Gastroesophageal sphincter (tissue), 4 donors: Measurements from ENCODE around the gene PGM1. TPM values are rescaled to one million over a fixed set of nuclear protein-coding genes. Genes with fewer than 3 reads are reported as not detected.

ENCODE experiments used
- ATAC-seq: fragments of 150-250 bp; one replicate; pipeline ENCODE4 v1.9.1; 2016; ENCODE audit warnings: mild to moderate bottlenecking, moderate library complexity
- H3K27ac ChIP-seq, 4 donors: fragments of 200-600 bp; sonication (generic) in 3 of 4; 1 replicate in 3 of 4; 2 replicates in 1 of 4; pipeline ENCODE4 v1.5.1; 2016 to 2019
- H3K27me3 ChIP-seq: fragments of 200-600 bp; sonication (generic); one replicate; pipeline ENCODE4 v1.5.1; 2019
- H3K36me3 ChIP-seq, 2 donors: fragments of 200-600 bp; sonication (generic); one replicate each; pipeline ENCODE4 v1.5.1; 2019; ENCODE audit warnings: control low read depth in 1 of 2
- H3K4me1 ChIP-seq, 3 donors: fragments of 200-600 bp; sonication (generic); 1 replicate in 2 of 3; 2 replicates in 1 of 3; pipeline ENCODE4 v1.5.1; 2016 to 2019; ENCODE audit warnings: control low read depth in 2 of 3
- H3K4me3 ChIP-seq, 2 donors: fragments of 200-600 bp; sonication (generic); one replicate each; pipeline ENCODE4 v1.5.1; 2019; ENCODE audit warnings: mild to moderate bottlenecking in 1 of 2, moderate library complexity in 1 of 2
- H3K9me3 ChIP-seq, 3 donors: fragments of 200-600 bp; sonication (generic); one replicate each; pipeline ENCODE4 v1.5.1; 2017 to 2019; ENCODE audit warnings: control low read depth in 2 of 3
- EP300 ChIP-seq: sonication (generic); formaldehyde crosslinking; IDR thresholded peaks from one replicate; pipeline ENCODE4 v1.6.1; 2017; ENCODE audit warnings: antibody characterized with exemption, mild to moderate bottlenecking
- POLR2A ChIP-seq, 2 donors: fragments of 450-650 bp; IDR thresholded peaks; one replicate each; pipeline ENCODE4 v1.6.1; 2017; ENCODE audit warnings: antibody characterized with exemption in 2 of 2, mild to moderate bottlenecking in 2 of 2, moderate library complexity in 1 of 2
- POLR2AphosphoS5 ChIP-seq: sonication (generic); formaldehyde crosslinking; IDR thresholded peaks from one replicate; pipeline ENCODE4 v1.6.1; 2017; ENCODE audit warnings: antibody characterized with exemption
- WGBS, 2 donors: methylation state at CpG; one replicate each; pipeline ENCODE4 v1.1.5; 2018; ENCODE audit warnings: low coverage in 1 of 2; 5-methylcytosine and 5-hydroxymethylcytosine counted together
- total RNA-seq, 4 donors: library from RNA; depleted of rRNA; stranded (reverse); fragments of >200 nt; gene quantifications; one replicate each; pipeline ENCODE4 v1.1.0, GENCODE V29; 2016
- TF ChIP-seq, protein P1 (sequence below), 4 experiments: fragments of 200-600 bp in 2 of 4; fragments of 450-650 bp in 2 of 4; sonication (generic) in 1 of 4; IDR thresholded peaks; one replicate each; pipeline ENCODE4 v1.5.1; 2017 to 2019; ENCODE audit warnings: antibody characterized with exemption in 4 of 4, mild to moderate bottlenecking in 2 of 4, moderate library complexity in 2 of 4

The PGM1 gene
- total RNA-seq, 4 donors from 2014 or later, result 40.0 to 95.6 (median 61.4) TPM

GRCh38 chr1:63603810-63604209 lies 10.6 kb downstream of the PGM1 start:
- no peak for TF ChIP-seq EP300
- no peak for TF ChIP-seq POLR2A (IDR thresholded peaks at IDR 0.05)
- TF ChIP-seq, protein P1, sequence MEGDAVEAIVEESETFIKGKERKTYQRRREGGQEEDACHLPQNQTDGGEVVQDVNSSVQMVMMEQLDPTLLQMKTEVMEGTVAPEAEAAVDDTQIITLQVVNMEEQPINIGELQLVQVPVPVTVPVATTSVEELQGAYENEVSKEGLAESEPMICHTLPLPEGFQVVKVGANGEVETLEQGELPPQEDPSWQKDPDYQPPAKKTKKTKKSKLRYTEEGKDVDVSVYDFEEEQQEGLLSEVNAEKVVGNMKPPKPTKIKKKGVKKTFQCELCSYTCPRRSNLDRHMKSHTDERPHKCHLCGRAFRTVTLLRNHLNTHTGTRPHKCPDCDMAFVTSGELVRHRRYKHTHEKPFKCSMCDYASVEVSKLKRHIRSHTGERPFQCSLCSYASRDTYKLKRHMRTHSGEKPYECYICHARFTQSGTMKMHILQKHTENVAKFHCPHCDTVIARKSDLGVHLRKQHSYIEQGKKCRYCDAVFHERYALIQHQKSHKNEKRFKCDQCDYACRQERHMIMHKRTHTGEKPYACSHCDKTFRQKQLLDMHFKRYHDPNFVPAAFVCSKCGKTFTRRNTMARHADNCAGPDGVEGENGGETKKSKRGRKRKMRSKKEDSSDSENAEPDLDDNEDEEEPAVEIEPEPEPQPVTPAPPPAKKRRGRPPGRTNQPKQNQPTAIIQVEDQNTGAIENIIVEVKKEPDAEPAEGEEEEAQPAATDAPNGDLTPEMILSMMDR (IDR thresholded peaks at IDR 0.05), result no peak
- TF ChIP-seq POLR2AphosphoS5, result no peak
- Histone ChIP-seq H3K9me3 (no peaks in the 10 kb centered on the region), H3K4me3 (no peak overlapping the region), H3K36me3 (no peaks in the 10 kb centered on the region), H3K27me3 (no peaks in the 10 kb centered on the region), H3K4me1 (no peaks in the 10 kb centered on the region), H3K27ac (no peak overlapping the region)
- WGBS, 2 donors, result 95 to 96% methylated on average over 3 of the region's 3 CpGs
- ATAC-seq, result no peak

- TF ChIP-seq, protein P1 (IDR thresholded peaks at IDR 0.05), result no peak
- no peak for TF ChIP-seq EP300
- TF ChIP-seq POLR2AphosphoS5, result no peak
- no peak for TF ChIP-seq POLR2A (IDR thresholded peaks at IDR 0.05)
- no peaks in the 10 kb centered on the region for H3K4me1 ChIP-seq
- H3K4me3 ChIP-seq, result no peak overlapping the region
- WGBS, 2 donors, result 91 to 93% methylated on average over 6 to 7 of the region's 7 CpGs
- H3K27ac ChIP-seq, result no peak overlapping the region
- ATAC-seq, result no peak
- no peaks in the 10 kb centered on the region for H3K27me3 ChIP-seq
- H3K9me3 ChIP-seq, result no peaks in the 10 kb centered on the region
- H3K36me3 ChIP-seq, result no peaks in the 10 kb centered on the region
These were observed 14.1 kb downstream of the PGM1 start for GRCh38 chr1:63607322-63607721.

GRCh38 chr1:63611231-63611630 lies 18.0 kb downstream of the PGM1 start:
- no peak overlapping the region for H3K27ac ChIP-seq
- H3K4me3 ChIP-seq, result no peak overlapping the region
- H3K9me3 ChIP-seq, result no peaks in the 10 kb centered on the region
- H3K27me3 ChIP-seq, result no peaks in the 10 kb centered on the region
- no peaks in the 10 kb centered on the region for H3K36me3 ChIP-seq
- WGBS, 2 donors, result 77 to 100% methylated on average over 1 to 3 of the region's 3 CpGs
- no peaks in the 10 kb centered on the region for H3K4me1 ChIP-seq
- no peak for ATAC-seq
- TF ChIP-seq EP300 (no peak), POLR2A (IDR thresholded peaks at IDR 0.05) (no peak), POLR2AphosphoS5 (no peak)
- TF ChIP-seq, protein P1 (IDR thresholded peaks at IDR 0.05), result no peak

DNA sequence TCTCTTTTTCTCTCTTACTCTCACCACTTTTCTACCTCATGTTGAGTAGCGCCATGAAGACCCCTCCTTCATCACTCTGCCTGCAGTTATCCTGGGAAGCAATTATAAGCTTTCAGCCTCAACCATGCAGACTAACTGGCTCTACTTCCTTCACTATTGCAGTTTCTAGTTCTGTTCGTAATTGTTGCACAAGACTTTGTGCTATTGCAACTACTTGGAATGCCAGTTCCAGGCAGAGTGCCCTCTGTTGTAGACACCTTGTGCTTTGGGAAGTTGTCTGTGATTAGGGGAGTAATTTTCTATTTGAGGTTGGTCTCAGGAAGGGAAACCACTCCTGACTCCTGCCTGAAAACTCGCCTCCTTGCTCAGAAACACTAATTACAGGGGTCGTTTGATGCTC lies 19.4 kb downstream of the PGM1 start:
- H3K4me3 ChIP-seq, result no peak overlapping the region
- TF ChIP-seq, protein P1 (IDR thresholded peaks at IDR 0.05), result no peak
- TF ChIP-seq EP300 (no peak), POLR2AphosphoS5 (no peak), POLR2A (IDR thresholded peaks at IDR 0.05) (no peak)
- H3K36me3 ChIP-seq, result no peaks in the 10 kb centered on the region
- H3K4me1 ChIP-seq, result no peaks in the 10 kb centered on the region
- H3K9me3 ChIP-seq, result no peaks in the 10 kb centered on the region
- no peak overlapping the region for H3K27ac ChIP-seq
- H3K27me3 ChIP-seq, result no peaks in the 10 kb centered on the region
- ATAC-seq, result no peak
- 73 to 74% methylated on average over 2 to 4 of the region's 4 CpGs for WGBS, 2 donors

DNA sequence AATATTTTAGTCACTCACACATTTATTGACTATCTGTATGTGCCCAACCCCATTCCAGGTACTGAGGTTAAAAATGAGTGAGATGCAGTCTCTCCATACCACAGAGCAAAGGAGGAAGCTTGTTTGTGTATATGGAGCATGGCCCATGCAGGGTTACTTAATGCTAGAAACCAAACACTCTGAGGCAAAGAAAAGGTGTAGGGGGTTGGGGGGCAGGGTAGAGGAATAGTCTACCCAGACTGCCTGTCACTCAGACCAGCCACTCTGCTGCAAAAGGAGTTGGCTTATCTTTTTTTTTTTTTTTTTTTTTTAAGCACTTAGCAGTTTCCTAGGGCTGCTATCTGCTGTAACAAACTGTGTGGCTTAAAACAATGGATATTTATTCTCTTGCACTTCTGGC lies 19.8 kb downstream of the PGM1 start:
- TF ChIP-seq, protein P1 (IDR thresholded peaks at IDR 0.05), result no peak
- no peak for TF ChIP-seq POLR2AphosphoS5
- TF ChIP-seq POLR2A (IDR thresholded peaks at IDR 0.05), result no peak
- TF ChIP-seq EP300, result no peak
- no peaks in the 10 kb centered on the region for H3K27me3 ChIP-seq
- no peaks in the 10 kb centered on the region for H3K4me1 ChIP-seq
- H3K9me3 ChIP-seq, result no peaks in the 10 kb centered on the region
- no peaks in the 10 kb centered on the region for H3K36me3 ChIP-seq
- no peak overlapping the region for H3K27ac ChIP-seq
- ATAC-seq, result no peak
- H3K4me3 ChIP-seq, result no peak overlapping the region
